SJCRH30 (cell line): ENCODE data around the gene ATP13A1. TPM values are rescaled to one million over a fixed set of nuclear protein-coding genes. Genes with fewer than 3 reads are reported as not detected.
"Not testable (repeated sequence)": the region's sequence is repeated elsewhere in the genome, so short reads cannot be mapped to it uniquely, and the experiment has no call there.

ENCODE experiments used
- DNase-seq, 2 experiments: peaks; one replicate each; pipeline ENCODE4 v3.0.0-alpha.2; 2015 to 2020
- H3K27ac ChIP-seq: fragments of 250-450 bp; sonication (Bioruptor Pico); 2 replicates; pipeline ENCODE4 v1.5.1; 2020; ENCODE audit warnings: mild to moderate bottlenecking, moderate library complexity
- H3K27me3 ChIP-seq: fragments of 250-450 bp; sonication (Bioruptor Pico); 2 replicates; pipeline ENCODE4 v1.5.1; 2020; ENCODE audit warnings: mild to moderate bottlenecking, moderate library complexity
- H3K36me3 ChIP-seq: fragments of 250-450 bp; sonication (Bioruptor Pico); 2 replicates; pipeline ENCODE4 v1.5.1; 2020; ENCODE audit warnings: mild to moderate bottlenecking, moderate library complexity
- H3K4me1 ChIP-seq: fragments of 250-450 bp; sonication (Bioruptor Pico); 2 replicates; pipeline ENCODE4 v1.5.1; 2020; ENCODE audit warnings: mild to moderate bottlenecking, moderate library complexity
- H3K4me3 ChIP-seq: fragments of 250-450 bp; sonication (Bioruptor Pico); 2 replicates; pipeline ENCODE4 v1.5.1; 2020; ENCODE audit warnings: mild to moderate bottlenecking, moderate library complexity
- H3K9me3 ChIP-seq: fragments of 250-450 bp; sonication (Bioruptor Pico); replicated peaks from 2 replicates; pipeline ENCODE4 v1.5.1; 2020; ENCODE audit warnings: mild to moderate bottlenecking, moderate library complexity
- total RNA-seq: library from RNA; depleted of rRNA; stranded (reverse); fragments of >200 nt; shearing (Covaris generic); gene quantifications from 2 replicates; pipeline ENCODE4 v1.2.3, GENCODE V29; 2014; rRNA removed

ATP13A1 gene
- 28.8 and 29.3 TPM in 2 replicates for total RNA-seq

DNA sequence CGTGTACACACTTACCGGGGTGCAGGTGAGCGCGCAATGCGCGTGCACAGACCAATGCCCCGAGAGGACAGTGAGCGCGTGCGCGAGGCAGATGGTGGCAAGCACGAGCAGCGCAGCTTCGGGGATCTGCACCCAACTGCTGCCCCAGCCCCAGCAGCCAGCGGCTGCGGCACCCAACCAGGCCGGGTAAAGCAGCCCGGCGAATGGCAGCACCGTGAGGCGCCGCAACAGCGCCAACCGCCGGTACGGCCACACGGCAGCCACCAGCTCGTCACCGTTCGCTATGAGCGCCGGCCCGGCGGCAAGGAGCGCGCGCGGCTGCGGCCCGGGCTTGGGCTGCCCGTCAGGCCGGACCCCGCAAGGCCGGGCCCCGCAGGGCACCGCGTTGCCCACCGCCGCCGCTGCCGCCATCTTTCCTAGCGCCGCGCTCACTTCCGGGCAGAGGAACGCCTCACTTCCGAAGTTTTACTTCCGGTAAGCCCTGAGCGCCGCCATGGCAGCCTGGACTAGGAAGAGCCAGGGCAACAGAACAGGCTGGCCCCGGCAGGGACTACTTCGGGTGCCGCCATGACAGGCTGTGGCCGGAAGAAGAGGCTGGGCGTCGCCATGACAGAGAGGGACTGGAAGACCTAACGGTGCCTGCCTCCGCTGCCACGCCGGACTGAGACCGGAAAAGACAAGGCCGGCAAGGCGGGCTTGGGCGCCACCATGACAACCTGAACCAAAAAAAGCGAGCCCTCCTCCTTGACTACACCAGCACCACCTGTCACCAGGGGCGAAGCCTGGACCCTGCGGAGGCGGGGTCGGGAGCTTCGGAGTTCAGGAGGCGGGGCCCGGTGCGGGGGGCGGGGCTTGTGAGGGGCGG is at the start of gene ATP13A1:
Gene ATP13A1 (minus strand): TSS at position 421 of the 865 bp plus-strand sequence. CDS start 10 bp downstream, at position 411.
- H3K4me3 ChIP-seq = peak within 1 kb of the TSS; percentile 79
- peaks cover 17% of the 10 kb centered on the region for H3K36me3 ChIP-seq
- H3K27ac ChIP-seq = peak within 1 kb of the TSS; percentile 61
- no peaks in the 10 kb centered on the region for H3K9me3 ChIP-seq
- no peaks in the 10 kb centered on the region for H3K27me3 ChIP-seq
- peak; percentile 97 to 98 for DNase-seq
- H3K4me1 ChIP-seq = peaks cover 3% of the 10 kb centered on the region; the same call in 1 of the 2 replicates

DNA sequence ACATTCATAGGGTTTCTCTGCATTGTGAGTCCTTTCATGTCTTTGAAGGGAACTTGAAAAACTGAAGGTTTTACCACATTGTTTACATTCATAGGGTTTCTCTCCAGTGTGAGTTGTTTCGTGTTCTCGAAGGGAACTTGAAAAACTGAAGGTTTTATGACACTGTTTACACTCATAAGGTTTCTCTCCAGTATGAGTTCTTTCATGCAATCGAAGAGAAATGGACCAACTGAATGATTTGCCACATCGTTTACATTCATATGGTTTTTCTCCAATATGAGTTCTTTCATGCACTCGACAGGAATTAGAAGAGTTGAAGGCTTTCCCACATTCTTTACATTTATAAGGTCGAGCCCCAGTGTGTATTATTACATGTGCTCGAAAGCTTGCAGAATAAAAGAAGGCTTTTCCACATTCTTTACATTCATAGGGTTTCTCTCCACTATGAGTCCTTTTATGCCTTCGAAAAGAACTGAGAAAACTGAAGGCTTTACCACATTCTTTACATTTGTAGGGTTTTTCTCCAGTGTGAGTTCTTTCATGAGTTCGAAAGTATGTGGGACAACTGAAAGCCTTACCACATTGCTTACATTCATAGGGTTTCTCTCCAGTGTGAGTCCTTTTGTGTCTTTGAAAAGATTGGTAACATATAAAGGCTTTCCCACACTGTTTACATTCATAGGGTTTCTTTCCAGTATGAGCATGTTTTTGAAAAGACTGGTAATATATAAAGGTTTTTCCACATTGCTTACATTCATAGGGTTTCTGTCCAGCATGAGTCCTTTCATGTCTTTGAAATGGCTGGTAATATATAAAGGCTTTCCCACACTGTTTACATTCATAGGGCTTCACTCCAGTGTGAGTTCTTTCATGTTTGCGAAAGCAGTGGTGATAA is 48.7 kb upstream of the ATP13A1 start:
- no peak overlapping the region for H3K27ac ChIP-seq
- peaks cover 66% of the 10 kb centered on the region for H3K36me3 ChIP-seq
- no peak overlapping the region for H3K4me3 ChIP-seq
- H3K27me3 ChIP-seq = no peaks in the 10 kb centered on the region
- peaks cover 69% of the 10 kb centered on the region for H3K9me3 ChIP-seq
- no peaks in the 10 kb centered on the region for H3K4me1 ChIP-seq
- peak in 1 of 2 experiments; percentile 7 for DNase-seq

DNA sequence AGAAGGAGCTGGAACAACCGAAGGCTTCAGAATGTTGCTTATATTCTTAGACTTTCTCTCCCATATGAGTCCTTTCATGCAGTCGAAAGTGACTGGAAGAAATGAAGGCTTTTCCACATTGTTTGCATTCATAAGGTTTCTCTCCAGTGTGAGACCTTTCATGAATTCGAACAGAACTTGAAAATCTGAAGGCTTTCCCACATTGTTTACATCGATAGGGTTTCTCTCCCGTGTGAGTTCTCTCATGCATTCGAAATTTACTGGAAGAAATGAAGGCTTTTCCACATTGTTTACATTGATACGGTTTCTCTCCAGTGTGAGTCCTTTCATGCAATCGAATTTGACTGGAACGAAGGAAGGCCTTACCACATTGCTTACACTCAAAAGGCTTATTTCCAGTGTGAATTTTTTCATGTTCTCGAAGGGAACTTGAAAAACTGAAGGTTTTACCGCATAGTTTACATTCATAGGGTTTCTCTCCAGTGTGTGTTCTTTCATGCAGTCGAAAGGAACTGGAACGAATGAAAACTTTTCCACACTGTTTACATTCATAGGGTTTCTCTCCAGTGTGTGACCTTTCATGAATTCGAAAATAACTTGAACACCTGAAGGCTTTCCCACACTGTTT is 47.9 kb upstream of the ATP13A1 start:
- Histone ChIP-seq H3K9me3 (peaks cover 63% of the 10 kb centered on the region), H3K4me3 (no peak overlapping the region), H3K4me1 (no peaks in the 10 kb centered on the region), H3K27ac (no peak overlapping the region), H3K27me3 (no peaks in the 10 kb centered on the region), H3K36me3 (peaks cover 64% of the 10 kb centered on the region)
- DNase-seq = no peak

DNA sequence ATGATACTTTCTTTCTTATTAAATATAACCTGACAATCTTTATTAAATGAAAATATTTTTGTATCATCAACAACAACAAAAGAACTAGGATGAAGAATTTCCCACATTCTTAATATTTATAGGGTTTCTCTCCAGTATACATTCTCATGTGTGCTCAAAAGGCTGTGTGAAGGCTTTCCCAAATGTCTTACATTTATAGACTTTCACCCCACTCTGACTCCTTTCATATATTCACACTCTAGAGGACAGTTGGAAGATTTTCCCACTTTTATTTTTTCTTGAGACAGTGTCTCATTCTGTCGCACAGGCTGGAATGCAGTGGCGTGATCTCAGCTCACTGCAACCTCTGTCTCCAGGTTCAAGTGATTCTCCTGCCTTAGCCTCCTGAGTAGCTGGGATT is 47.0 kb upstream of the ATP13A1 start:
- no peaks in the 10 kb centered on the region for H3K27me3 ChIP-seq
- no peak overlapping the region for H3K4me3 ChIP-seq
- H3K36me3 ChIP-seq = peaks cover 59% of the 10 kb centered on the region
- no peaks in the 10 kb centered on the region for H3K4me1 ChIP-seq
- no peak for DNase-seq
- peaks cover 58% of the 10 kb centered on the region for H3K9me3 ChIP-seq
- H3K27ac ChIP-seq = no peak overlapping the region

DNA sequence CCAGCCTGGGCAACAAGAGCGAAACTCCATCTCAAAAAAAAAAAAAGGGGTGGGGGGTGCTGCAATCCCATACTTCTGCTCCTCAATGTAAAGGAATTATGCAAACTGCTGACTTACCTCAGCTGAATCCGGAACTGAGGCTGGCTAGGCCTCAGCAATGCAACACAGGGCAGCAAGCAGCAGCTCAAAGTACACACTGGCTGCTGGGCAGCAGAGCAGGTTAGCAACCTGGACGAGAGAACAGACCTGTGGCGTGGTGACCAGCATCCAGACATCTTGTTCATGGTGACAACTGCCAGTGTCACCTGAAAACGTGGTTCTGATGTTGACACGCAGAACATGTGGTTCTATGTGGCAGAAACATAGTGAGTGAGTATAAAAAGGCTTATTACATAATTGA is 41.4 kb upstream of the ATP13A1 start:
- H3K27me3 ChIP-seq = no peaks in the 10 kb centered on the region
- peaks cover 15% of the 10 kb centered on the region for H3K9me3 ChIP-seq
- peaks cover 13% of the 10 kb centered on the region for H3K36me3 ChIP-seq
- no peak for DNase-seq
- no peak overlapping the region for H3K27ac ChIP-seq
- no peak overlapping the region for H3K4me3 ChIP-seq
- H3K4me1 ChIP-seq = no peaks in the 10 kb centered on the region

DNA sequence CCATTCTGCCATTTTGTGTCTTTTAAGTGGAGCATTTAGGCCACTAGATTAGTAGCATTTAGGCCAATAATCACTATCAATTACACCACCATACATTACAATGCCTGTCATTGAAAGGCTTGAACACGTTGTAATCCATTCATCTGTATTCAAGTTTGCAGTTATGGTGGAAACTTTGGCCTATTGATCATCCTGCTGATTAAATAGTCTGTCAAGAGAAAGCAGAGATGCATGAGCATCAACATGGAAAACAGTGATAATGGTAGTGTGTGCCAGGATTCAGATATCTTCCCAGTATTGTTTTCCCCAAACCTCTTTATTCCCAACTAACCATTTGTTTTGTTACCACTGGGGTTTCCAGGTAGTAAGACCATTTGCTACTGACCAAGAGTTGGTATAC is 37.0 kb upstream of the ATP13A1 start:
- H3K4me1 ChIP-seq, H3K36me3 ChIP-seq, DNase-seq, H3K27ac ChIP-seq, H3K4me3 ChIP-seq, H3K27me3 ChIP-seq, H3K9me3 ChIP-seq: not testable (repeated sequence)

DNA sequence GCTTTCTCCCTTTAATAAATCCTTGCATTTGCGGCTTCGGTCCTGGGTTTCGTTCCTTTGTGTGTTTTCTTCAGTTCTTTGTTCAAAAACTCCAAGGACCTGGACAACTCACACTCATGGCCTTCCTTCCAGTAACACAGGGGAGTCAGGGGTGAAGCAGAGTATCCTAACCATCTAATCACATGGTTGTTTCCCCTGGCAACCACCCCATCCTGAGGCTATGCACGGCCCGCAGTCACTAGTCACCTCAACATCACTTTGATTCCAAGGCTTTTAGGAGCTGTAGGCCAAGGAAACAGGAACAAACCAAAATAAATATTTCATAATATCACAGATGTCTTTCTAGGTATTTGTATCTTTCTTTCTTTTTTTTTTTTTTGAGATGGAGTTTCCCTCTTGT is 34.1 kb upstream of the ATP13A1 start:
- no peak overlapping the region for H3K4me3 ChIP-seq
- H3K9me3 ChIP-seq = no peaks in the 10 kb centered on the region
- H3K4me1 ChIP-seq = no peaks in the 10 kb centered on the region
- no peaks in the 10 kb centered on the region for H3K27me3 ChIP-seq
- DNase-seq = no peak
- no peak overlapping the region for H3K27ac ChIP-seq
- H3K36me3 ChIP-seq = no peaks in the 10 kb centered on the region

DNA sequence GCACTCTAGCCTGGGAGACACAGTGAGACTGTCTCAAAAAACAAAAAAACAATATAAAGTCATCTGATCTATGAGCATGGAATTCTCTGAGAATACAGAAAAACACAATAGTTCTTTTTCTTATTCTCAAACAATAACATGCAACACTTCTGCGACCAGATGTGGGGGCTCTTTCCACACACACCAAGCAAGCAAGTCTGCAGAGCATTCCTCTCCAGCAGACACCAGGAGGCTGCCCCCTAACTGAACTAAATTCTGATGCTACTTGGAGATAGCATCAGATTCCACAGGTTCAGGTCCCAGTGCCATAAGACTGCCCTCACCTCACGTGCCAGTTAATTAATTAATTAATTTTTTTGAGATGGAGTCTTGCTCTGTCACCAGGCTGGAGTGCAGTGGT is 32.9 kb upstream of the ATP13A1 start:
- no peaks in the 10 kb centered on the region for H3K27me3 ChIP-seq
- H3K27ac ChIP-seq = no peak overlapping the region
- H3K36me3 ChIP-seq = no peaks in the 10 kb centered on the region
- no peaks in the 10 kb centered on the region for H3K9me3 ChIP-seq
- no peak overlapping the region for H3K4me3 ChIP-seq
- DNase-seq = no peak
- no peaks in the 10 kb centered on the region for H3K4me1 ChIP-seq

DNA sequence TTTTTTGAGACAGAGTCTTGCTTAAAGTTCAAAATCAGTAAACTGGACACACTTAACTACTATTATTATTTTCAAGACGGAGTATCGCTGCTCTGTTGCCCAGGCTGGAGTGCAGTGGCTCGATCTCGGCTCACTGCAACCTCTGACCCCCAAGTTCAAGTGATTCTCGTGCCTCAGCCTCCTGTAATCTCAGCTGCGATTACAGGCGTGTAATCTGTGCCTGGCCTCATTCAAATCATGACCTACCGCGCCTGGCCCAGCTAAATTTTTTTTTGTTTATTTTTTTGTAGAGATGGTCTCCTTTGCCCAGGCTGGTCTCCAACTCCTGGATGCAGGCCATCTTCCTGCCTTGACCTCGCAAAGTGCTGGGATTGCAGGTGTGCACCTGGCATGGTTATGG is 28.2 kb upstream of the ATP13A1 start:
- DNase-seq = no peak
- Histone ChIP-seq H3K27ac (no peak overlapping the region), H3K36me3 (no peaks in the 10 kb centered on the region), H3K4me1 (no peaks in the 10 kb centered on the region), H3K27me3 (no peaks in the 10 kb centered on the region), H3K9me3 (no peaks in the 10 kb centered on the region), H3K4me3 (no peak overlapping the region)

DNA sequence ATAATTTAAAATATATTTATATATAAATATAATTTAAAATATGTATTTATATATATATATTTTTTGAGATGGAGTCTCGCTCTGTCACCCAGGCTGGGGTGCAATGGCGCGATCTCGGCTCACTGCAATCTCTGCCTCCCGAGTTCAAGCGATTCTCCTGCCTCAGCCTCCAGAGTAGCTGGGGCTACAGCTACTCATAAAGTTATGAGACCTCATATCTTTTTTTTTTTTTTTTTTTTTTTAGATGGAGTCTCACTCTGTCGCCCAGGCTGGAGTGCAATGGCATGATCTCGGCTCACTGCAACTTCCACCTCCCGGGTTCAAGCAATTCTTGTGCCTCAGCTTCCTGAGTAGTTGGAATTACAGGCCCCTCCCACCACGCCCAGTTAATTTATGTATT is 25.5 kb upstream of the ATP13A1 start:
- H3K27me3 ChIP-seq, H3K9me3 ChIP-seq, H3K4me1 ChIP-seq, H3K36me3 ChIP-seq, H3K27ac ChIP-seq, DNase-seq, H3K4me3 ChIP-seq: not testable (repeated sequence)

DNA sequence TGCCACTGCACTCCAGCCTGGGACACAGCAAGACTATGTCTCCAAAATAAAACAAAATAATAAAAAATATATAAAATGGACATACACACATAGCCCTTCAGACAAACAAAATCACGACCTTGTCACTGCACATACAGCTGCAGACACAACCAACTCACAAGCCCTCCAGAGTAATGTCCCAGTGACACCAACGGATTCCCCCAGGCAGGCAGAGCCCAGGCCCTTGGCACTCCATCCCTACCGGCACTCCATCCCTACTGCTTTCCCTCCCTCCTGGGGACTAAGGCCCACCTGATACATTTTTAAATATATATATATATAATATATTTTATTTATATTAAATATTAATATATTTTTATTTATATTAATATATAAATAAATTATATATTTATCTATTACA is 23.6 kb upstream of the ATP13A1 start:
- no peak overlapping the region for H3K4me3 ChIP-seq
- no peaks in the 10 kb centered on the region for H3K9me3 ChIP-seq
- no peaks in the 10 kb centered on the region for H3K36me3 ChIP-seq
- H3K27ac ChIP-seq = no peak overlapping the region
- no peaks in the 10 kb centered on the region for H3K27me3 ChIP-seq
- peak; percentile 26 to 44 for DNase-seq
- H3K4me1 ChIP-seq = no peaks in the 10 kb centered on the region

DNA sequence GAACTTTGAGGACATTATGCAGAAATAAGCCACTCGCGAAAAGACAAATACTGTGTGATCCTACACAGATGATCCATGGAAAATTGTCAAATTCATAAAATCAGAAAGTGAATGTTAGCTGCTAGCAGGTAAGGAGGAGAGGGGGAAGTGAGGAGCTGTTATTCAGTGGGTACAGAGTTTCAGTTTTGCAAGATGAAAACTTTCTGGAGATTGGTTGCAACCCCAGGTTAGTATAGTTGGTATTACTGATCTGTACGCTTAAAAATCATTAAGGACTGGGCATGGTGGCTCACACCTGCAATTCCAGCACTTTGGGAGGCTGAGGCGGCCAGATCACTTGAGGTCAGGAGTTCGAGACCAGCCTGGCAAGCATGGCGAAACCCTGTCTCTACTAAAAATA is 23.1 kb upstream of the ATP13A1 start:
- H3K27me3 ChIP-seq = no peaks in the 10 kb centered on the region
- H3K4me1 ChIP-seq = no peaks in the 10 kb centered on the region
- H3K9me3 ChIP-seq = no peaks in the 10 kb centered on the region
- H3K36me3 ChIP-seq = no peaks in the 10 kb centered on the region
- DNase-seq = no peak
- no peak overlapping the region for H3K27ac ChIP-seq
- no peak overlapping the region for H3K4me3 ChIP-seq

DNA sequence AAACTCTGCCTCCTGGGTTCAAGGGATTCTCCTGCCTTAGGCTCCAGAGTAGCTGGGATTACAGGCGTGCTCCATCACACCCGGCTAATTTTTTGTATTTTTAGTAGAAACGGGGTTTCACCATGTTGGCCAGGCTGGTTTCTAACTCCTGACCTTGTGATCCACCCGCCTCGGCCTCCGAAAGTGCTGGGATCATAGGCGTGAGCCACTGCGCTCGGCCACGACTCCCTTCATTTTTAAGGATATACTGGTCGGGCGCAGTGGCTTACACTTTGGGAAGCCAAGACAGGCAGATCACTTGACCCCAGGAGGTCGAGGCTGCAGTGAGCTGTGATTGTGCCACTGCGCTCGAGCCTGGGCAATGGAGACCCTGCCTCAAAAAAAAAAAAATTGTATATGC is 22.6 kb upstream of the ATP13A1 start:
- H3K36me3 ChIP-seq, H3K4me1 ChIP-seq, DNase-seq, H3K9me3 ChIP-seq, H3K27ac ChIP-seq, H3K4me3 ChIP-seq, H3K27me3 ChIP-seq: not testable (repeated sequence)

DNA sequence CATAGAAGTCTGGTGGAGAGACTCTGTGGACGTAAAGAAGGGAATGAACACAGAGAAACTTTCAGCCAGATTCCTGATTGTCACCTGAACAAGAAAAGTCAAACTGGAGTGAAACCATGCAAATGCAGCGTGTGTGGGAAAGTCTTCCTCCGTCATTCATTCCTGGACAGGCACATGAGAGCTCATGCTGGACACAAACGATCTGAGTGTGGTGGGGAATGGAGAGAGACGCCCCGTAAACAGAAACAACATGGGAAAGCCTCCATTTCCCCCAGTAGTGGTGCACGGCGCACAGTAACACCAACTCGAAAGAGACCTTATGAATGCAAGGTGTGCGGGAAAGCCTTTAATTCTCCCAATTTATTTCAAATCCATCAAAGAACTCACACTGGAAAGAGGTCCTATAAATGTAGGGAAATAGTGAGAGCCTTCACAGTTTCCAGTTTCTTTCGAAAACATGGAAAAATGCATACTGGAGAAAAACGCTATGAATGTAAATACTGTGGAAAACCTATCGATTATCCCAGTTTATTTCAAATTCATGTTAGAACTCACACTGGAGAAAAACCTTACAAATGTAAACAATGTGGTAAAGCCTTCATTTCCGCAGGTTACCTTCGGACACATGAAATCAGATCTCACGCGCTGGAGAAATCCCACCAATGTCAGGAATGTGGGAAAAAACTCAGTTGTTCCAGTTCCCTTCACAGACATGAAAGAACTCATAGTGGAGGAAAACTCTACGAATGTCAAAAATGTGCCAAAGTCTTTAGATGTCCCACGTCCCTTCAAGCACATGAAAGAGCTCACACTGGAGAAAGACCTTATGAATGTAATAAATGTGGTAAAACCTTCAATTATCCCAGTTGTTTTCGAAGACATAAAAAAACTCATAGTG is 15.9 kb upstream of the ATP13A1 start:
- Histone ChIP-seq H3K36me3 (peaks cover 55% of the 10 kb centered on the region), H3K9me3 (peaks cover 15% of the 10 kb centered on the region), H3K27me3 (no peaks in the 10 kb centered on the region), H3K4me1 (no peaks in the 10 kb centered on the region), H3K4me3 (no peak overlapping the region), H3K27ac (no peak overlapping the region)
- no peak for DNase-seq
